B cell (primary cell): ENCODE data around the gene P2RY6. TPM values are rescaled to one million over a fixed set of nuclear protein-coding genes. Genes with fewer than 3 reads are reported as not detected.

Source experiments
- ATAC-seq: fragments of 200-7000 bp; cut with Tn5 transposase; one replicate; pipeline ENCODE4 v1.10.0; 2021; ENCODE audit warnings: low read depth, mild to moderate bottlenecking, moderate number of reproducible peaks, moderate library complexity
- CTCF ChIA-PET: fragments of 350-600 bp; sonication (Branson Sonifier 250); formaldehyde crosslinking; loops from one replicate; lab custom pipeline; 2021; ENCODE audit warnings: antibody characterized with exemption, inconsistent platforms; lab: Charles Lee
- POLR2A ChIA-PET: fragments of 350-600 bp; sonication (Branson Sonifier 250); formaldehyde crosslinking; loops from one replicate; lab custom pipeline; 2021; ENCODE audit warnings: antibody characterized with exemption; lab: Charles Lee
- DNase-seq: peaks from one replicate; pipeline ENCODE4 v3.0.0; 2013
- H2AFZ ChIP-seq: 2 replicates; pipeline ENCODE4 v1.6.1; 2012; ENCODE audit warnings: mild to moderate bottlenecking, low read depth, low read length; ENCODE audit not compliant: insufficient read depth, poor library complexity, severe bottlenecking
- H3K27ac ChIP-seq, 2 donors: 1 replicate in 1 of 2; 2 replicates in 1 of 2; pipeline ENCODE4 v1.5.1; 2012 to 2013; ENCODE audit warnings: low read length in 2 of 2, mild to moderate bottlenecking in 2 of 2, moderate library complexity in 1 of 2
- H3K27me3 ChIP-seq, 4 experiments: fragments of 200-600 bp in 1 of 4; sonication (generic) in 1 of 4; replicated peaks in 1 of 4; 1 replicate in 2 of 4; 2 replicates in 2 of 4; pipeline versions ENCODE4 v1.6.1 to v1.7.0; 2013 to 2016; ENCODE audit warnings: low read length in 3 of 4, mild to moderate bottlenecking in 2 of 4, mixed read lengths in 1 of 4, moderate library complexity in 1 of 4; ENCODE audit not compliant: insufficient read depth in 4 of 4, control insufficient read depth in 3 of 4; ENCODE audit errors: control extremely low read depth in 1 of 4
- H3K36me3 ChIP-seq, 2 experiments: replicated peaks in 1 of 2; 1 replicate in 1 of 2; 2 replicates in 1 of 2; pipeline versions ENCODE4 v1.6.1 to v1.7.1; 2013; ENCODE audit warnings: low read length in 1 of 2; ENCODE audit not compliant: insufficient read depth in 2 of 2, control insufficient read depth in 1 of 2; ENCODE audit errors: control extremely low read depth in 1 of 2, extremely low read depth in 1 of 2
- H3K4me1 ChIP-seq, 2 donors: fragments of 200-600 bp in 1 of 2; sonication (generic) in 1 of 2; 1 replicate in 1 of 2; 2 replicates in 1 of 2; pipeline versions ENCODE4 v1.5.1 to v1.6.1; 2013 to 2017; ENCODE audit warnings: low read length in 2 of 2; ENCODE audit not compliant: control insufficient read depth in 2 of 2, insufficient read depth in 2 of 2
- H3K4me2 ChIP-seq: replicated peaks from 2 replicates; pipeline ENCODE3; 2012; ENCODE audit warnings: mild to moderate bottlenecking, low read depth, low read length; ENCODE audit not compliant: poor library complexity, severe bottlenecking
- H3K4me3 ChIP-seq, 5 experiments: fragments of 200-600 bp in 1 of 5; sonication (generic) in 1 of 5; 1 replicate in 3 of 5; 2 replicates in 2 of 5; pipeline versions ENCODE4 v1.5.1 to v1.7.0; 2011 to 2016; ENCODE audit warnings: low read length in 4 of 5, mild to moderate bottlenecking in 4 of 5, low read depth in 2 of 5, control low read depth in 1 of 5, moderate library complexity in 1 of 5; ENCODE audit not compliant: insufficient read depth in 1 of 5; ENCODE audit errors: control extremely low read depth in 1 of 5, extremely low read depth in 1 of 5
- H3K79me2 ChIP-seq: fragments of 200-600 bp; sonication (generic); one replicate; pipeline ENCODE4 v1.6.0; 2016; ENCODE audit warnings: low read length; ENCODE audit not compliant: control insufficient read depth, insufficient read depth
- H3K9ac ChIP-seq: fragments of 200-600 bp; sonication (generic); 2 replicates; pipeline ENCODE4 v1.6.1; 2017; ENCODE audit warnings: mild to moderate bottlenecking, low read length, moderate library complexity
- H3K9me3 ChIP-seq, 3 donors: one replicate each; pipeline versions ENCODE4 v1.6.1 to v1.7.1; 2013; ENCODE audit warnings: low read length in 2 of 3; ENCODE audit not compliant: control insufficient read depth in 2 of 3, insufficient read depth in 1 of 3; ENCODE audit errors: control extremely low read depth in 1 of 3
- H4K20me1 ChIP-seq: 2 replicates; pipeline ENCODE4 v1.6.0; 2012; ENCODE audit warnings: mild to moderate bottlenecking, low read length; ENCODE audit not compliant: insufficient read depth, control insufficient read depth, poor library complexity, severe bottlenecking
- H3K27ac Mint-ChIP-seq: one replicate; pipeline ENCODE4 v1.8.0; 2021; ENCODE audit warnings: mixed read lengths
- H3K27me3 Mint-ChIP-seq: one replicate; pipeline ENCODE4 v1.8.0; 2021; ENCODE audit warnings: mixed read lengths
- H3K4me1 Mint-ChIP-seq: one replicate; pipeline ENCODE4 v1.8.0; 2021; ENCODE audit warnings: mixed read lengths
- H3K4me3 Mint-ChIP-seq: one replicate; pipeline ENCODE4 v1.8.0; 2021; ENCODE audit warnings: mixed read lengths
- H3K9me3 Mint-ChIP-seq: one replicate; pipeline ENCODE4 v1.8.0; 2022; ENCODE audit warnings: mixed read lengths; ENCODE audit not compliant: insufficient read depth
- CTCF ChIP-seq: fragments of 200-600 bp; IDR thresholded peaks from one replicate; pipeline ENCODE4 v1.8.0; 2022; ENCODE audit warnings: antibody characterized with exemption, mild to moderate bottlenecking
- EZH2 ChIP-seq: IDR thresholded peaks from 2 replicates; pipeline ENCODE4 v1.6.1; 2012; ENCODE audit warnings: borderline replicate concordance, low read depth, mild to moderate bottlenecking, moderate library complexity, low read length; ENCODE audit not compliant: insufficient read depth, poor library complexity, severe bottlenecking
- WGBS: methylation state at CpG from one replicate; pipeline ENCODE4 v1.1.5; 2013; ENCODE audit warnings: missing lambda C conversion rate; ENCODE audit not compliant: insufficient coverage; 5-methylcytosine and 5-hydroxymethylcytosine counted together
- intact Hi-C: fragments of 100-400 bp; cut with micrococcal nuclease; formaldehyde crosslinking; loops from one replicate; pipeline ENCODE4 v1.10.0; 2022
- polyA plus RNA-seq: library from polyadenylated mRNA; depleted of rRNA; stranded (reverse); fragments of >200 nt; gene quantifications from 2 replicates; pipeline ENCODE4 v1.2.3, GENCODE V29; 2012
- total RNA-seq, 2 donors: library from RNA; stranded (reverse); fragments of 120-200 nt in 1 of 2; gene quantifications; 1 replicate in 1 of 2; 2 replicates in 1 of 2; pipeline versions ENCODE4 v1.2.3 to v1.2.4, GENCODE V29; 2013 to 2022

The P2RY6 gene
- total and polyA plus RNA-seq, 2 donors (not counting 1 experiment from before 2014, with no cell fraction given) = 0.25 TPM; not detected in 1

GRCh38 chr11:73245461-73245860 lies 26.7 kb upstream of the P2RY6 start:
- Mint-ChIP-seq H3K9me3 (no peaks in the 10 kb centered on the region), H3K27me3 (peaks cover 3% of the 10 kb centered on the region), H3K4me3 (no peak overlapping the region), H3K4me1 (peaks cover 12% of the 10 kb centered on the region), H3K27ac (no peak overlapping the region)
- peaks cover 4 to 7% of the 10 kb centered on the region in 2 donors for H3K4me1 ChIP-seq
- H3K79me2 ChIP-seq = no peaks in the 10 kb centered on the region
- peaks cover 0 to 2% (median 0%) of the 10 kb centered on the region in 4 experiments for H3K27me3 ChIP-seq
- TF ChIP-seq CTCF = no peak
- no peak for TF ChIP-seq EZH2
- ChIA-PET POLR2A (interaction anchor here (0.6 kb wide), 1 partner anchor 9 kb away, joined by 3 read pairs; no protein-coding TSS in a partner anchor), CTCF (interaction anchor here (0.7 to 14.1 kb wide), 6 partner anchors 8 to 414 kb away, joined by 3 to 281 read pairs (median 4); no protein-coding TSS in a partner anchor)
- H2AFZ ChIP-seq = no peak overlapping the region
- H3K36me3 ChIP-seq = no peaks in the 10 kb centered on the region
- DNase-seq (no peak), ATAC-seq (no peak)
- no peak overlapping the region for H3K4me3 ChIP-seq
- no peak overlapping the region for H3K9ac ChIP-seq
- WGBS = 97% methylated on average over 3 of the region's 6 CpGs
- no peaks in the 10 kb centered on the region for H3K9me3 ChIP-seq
- no peaks in the 10 kb centered on the region for H4K20me1 ChIP-seq
- H3K4me2 ChIP-seq = no peak overlapping the region
- intact Hi-C loops = no loop called here
- H3K27ac ChIP-seq = no peak overlapping the region

GRCh38 chr11:73246303-73246702 lies 25.8 kb upstream of the P2RY6 start:
- no peak overlapping the region for H3K27ac Mint-ChIP-seq
- ATAC-seq = no peak
- no peaks in the 10 kb centered on the region for H3K36me3 ChIP-seq
- no peak for DNase-seq
- no peak overlapping the region for H3K4me3 Mint-ChIP-seq
- ChIA-PET CTCF (interaction anchor here (0.5 to 14.1 kb wide), 6 partner anchors 9 to 559 kb away, joined by 3 to 281 read pairs (median 3); no protein-coding TSS in a partner anchor), POLR2A (interaction anchor here (0.6 kb wide), 1 partner anchor 26 kb away, joined by 3 read pairs; the partner anchor contains the start of gene P2RY6)
- no peaks in the 10 kb centered on the region for H4K20me1 ChIP-seq
- no peaks in the 10 kb centered on the region for H3K9me3 Mint-ChIP-seq
- H3K27me3 Mint-ChIP-seq = peaks cover 3% of the 10 kb centered on the region
- H3K27me3 ChIP-seq = peaks cover 0 to 2% (median 0%) of the 10 kb centered on the region in 4 experiments
- peaks cover 4 to 7% of the 10 kb centered on the region in 2 donors for H3K4me1 ChIP-seq
- H3K4me1 Mint-ChIP-seq = peaks cover 12% of the 10 kb centered on the region
- H3K4me2 ChIP-seq = no peak overlapping the region
- no peak overlapping the region for H2AFZ ChIP-seq
- no peak overlapping the region for H3K9ac ChIP-seq
- TF ChIP-seq EZH2 = no peak
- no peak for TF ChIP-seq CTCF
- H3K79me2 ChIP-seq = no peaks in the 10 kb centered on the region
- no peaks in the 10 kb centered on the region for H3K9me3 ChIP-seq
- H3K27ac ChIP-seq = no peak overlapping the region
- no peak overlapping the region for H3K4me3 ChIP-seq
- WGBS = no CpG with 5 or more reads among the region's 2 CpGs
- intact Hi-C loops = no loop called here
